IMR-90 (cell line): ENCODE data around the gene VPS25.

Experiments
- BHLHE40 ChIP-seq: fragments of 150-350 bp; IDR thresholded peaks from 2 replicates; pipeline ENCODE4 v1.6.1; 2016; ENCODE audit warnings: mild to moderate bottlenecking, low read depth, low read length
- CEBPB ChIP-seq: IDR thresholded peaks from 2 replicates; pipeline ENCODE4 v1.6.1; 2012; ENCODE audit warnings: low read depth, low read length, improper control_type of control experiment
- CHD1 ChIP-seq: IDR thresholded peaks from 2 replicates; pipeline ENCODE4 v1.6.1; 2012; ENCODE audit warnings: low read depth, low read length, improper control_type of control experiment
- CTCF ChIP-seq: conservative IDR thresholded peaks from 2 replicates; pipeline ENCODE4 v1.5.1; 2012; ENCODE audit warnings: mild to moderate bottlenecking, low read depth, low read length, improper control_type of control experiment
- MAFK ChIP-seq: IDR thresholded peaks from 2 replicates; pipeline ENCODE4 v1.6.1; 2012; ENCODE audit warnings: low read depth, low read length, improper control_type of control experiment
- POLR2A ChIP-seq: IDR thresholded peaks from 2 replicates; pipeline ENCODE4 v1.6.1; 2012; ENCODE audit warnings: mild to moderate bottlenecking, low read depth, low read length
- RAD21 ChIP-seq: IDR thresholded peaks from 2 replicates; pipeline ENCODE4 v1.6.1; 2012; ENCODE audit warnings: low read length, improper control_type of control experiment
- RCOR1 ChIP-seq: IDR thresholded peaks from 2 replicates; pipeline ENCODE4 v1.6.1; 2012; ENCODE audit warnings: mild to moderate bottlenecking, low read length, improper control_type of control experiment; ENCODE audit not compliant: insufficient replicate concordance
- USF2 ChIP-seq: fragments of 150-350 bp; IDR thresholded peaks from 2 replicates; pipeline ENCODE4 v1.6.1; 2017; ENCODE audit warnings: mild to moderate bottlenecking, antibody characterized with exemption, low read length, low read depth

GRCh38 chr17:42740699-42741098 is 32.5 kb upstream of the VPS25 start:
- no peak for TF ChIP-seq RCOR1
- TF ChIP-seq MAFK = no peak
- no peak for TF ChIP-seq CTCF
- no peak for TF ChIP-seq CHD1
- TF ChIP-seq POLR2A = no peak
- no peak for TF ChIP-seq RAD21
- no peak for TF ChIP-seq USF2
- TF ChIP-seq BHLHE40 = no peak
- no peak for TF ChIP-seq CEBPB
